Fibroblast of pulmonary artery (primary cell): ENCODE results near the gene PTPA.
"Not testable (repeated sequence)": the region's sequence is repeated elsewhere in the genome, so short reads cannot be mapped to it uniquely, and the experiment has no call there.

ENCODE experiments used
- DNase-seq: peaks from one replicate; pipeline ENCODE4 v3.0.0-alpha.2; 2010; ENCODE audit warnings: low read depth
- H3K4me3 ChIP-seq: replicated peaks from 2 replicates; pipeline ENCODE4 v1.5.1; 2011; ENCODE audit warnings: low read depth, mild to moderate bottlenecking, control low read depth, low read length, moderate library complexity
- TF ChIP-seq, protein P1 (sequence below): IDR thresholded peaks from 2 replicates; pipeline ENCODE4 v1.5.1; 2011; ENCODE audit warnings: mild to moderate bottlenecking, control low read depth, low read length, inconsistent platforms; ENCODE audit errors: missing control alignments

PTPA gene

GRCh38 chr9:129191234-129191633 is 80.0 kb downstream of the PTPA start:
- no peak for DNase-seq
- no peak overlapping the region for H3K4me3 ChIP-seq
- TF ChIP-seq, protein P1, sequence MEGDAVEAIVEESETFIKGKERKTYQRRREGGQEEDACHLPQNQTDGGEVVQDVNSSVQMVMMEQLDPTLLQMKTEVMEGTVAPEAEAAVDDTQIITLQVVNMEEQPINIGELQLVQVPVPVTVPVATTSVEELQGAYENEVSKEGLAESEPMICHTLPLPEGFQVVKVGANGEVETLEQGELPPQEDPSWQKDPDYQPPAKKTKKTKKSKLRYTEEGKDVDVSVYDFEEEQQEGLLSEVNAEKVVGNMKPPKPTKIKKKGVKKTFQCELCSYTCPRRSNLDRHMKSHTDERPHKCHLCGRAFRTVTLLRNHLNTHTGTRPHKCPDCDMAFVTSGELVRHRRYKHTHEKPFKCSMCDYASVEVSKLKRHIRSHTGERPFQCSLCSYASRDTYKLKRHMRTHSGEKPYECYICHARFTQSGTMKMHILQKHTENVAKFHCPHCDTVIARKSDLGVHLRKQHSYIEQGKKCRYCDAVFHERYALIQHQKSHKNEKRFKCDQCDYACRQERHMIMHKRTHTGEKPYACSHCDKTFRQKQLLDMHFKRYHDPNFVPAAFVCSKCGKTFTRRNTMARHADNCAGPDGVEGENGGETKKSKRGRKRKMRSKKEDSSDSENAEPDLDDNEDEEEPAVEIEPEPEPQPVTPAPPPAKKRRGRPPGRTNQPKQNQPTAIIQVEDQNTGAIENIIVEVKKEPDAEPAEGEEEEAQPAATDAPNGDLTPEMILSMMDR = no peak

DNA sequence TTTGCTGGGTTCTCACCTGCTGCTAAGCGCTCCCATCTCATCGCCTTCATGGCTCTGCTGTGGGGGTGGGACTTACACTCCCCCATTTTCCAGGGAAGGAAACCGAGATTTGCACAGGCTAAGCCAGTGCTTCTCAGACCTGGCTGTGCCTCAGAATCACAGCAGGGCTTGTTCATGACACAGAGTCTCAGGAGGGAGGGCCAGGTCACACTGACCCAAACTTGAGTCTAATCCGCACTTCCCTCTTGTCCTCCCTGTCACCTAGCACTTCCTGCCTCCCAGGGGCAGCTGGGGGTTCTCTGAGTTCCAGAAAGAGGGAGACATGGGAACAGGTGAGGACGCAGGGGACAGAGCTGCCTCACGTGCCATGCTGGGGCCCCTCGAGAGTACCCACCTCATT is 82.4 kb downstream of the PTPA start:
- no peak overlapping the region for H3K4me3 ChIP-seq
- TF ChIP-seq, protein P1 = no peak
- DNase-seq = no peak

GRCh38 chr9:129194221-129194620 is 83.0 kb downstream of the PTPA start:
- TF ChIP-seq, protein P1 = no peak

GRCh38 chr9:129195606-129196005 is 84.4 kb downstream of the PTPA start:
- no peak for DNase-seq
- TF ChIP-seq, protein P1 = no peak
- H3K4me3 ChIP-seq = no peak overlapping the region

More at GRCh38 chr9:129194221-129194620, 83.0 kb downstream of the PTPA start:
- no peak overlapping the region for H3K4me3 ChIP-seq
- DNase-seq = no peak

GRCh38 chr9:129197045-129197444 is 85.8 kb downstream of the PTPA start:
- not testable (repeated sequence) for DNase-seq, H3K4me3 ChIP-seq

DNA sequence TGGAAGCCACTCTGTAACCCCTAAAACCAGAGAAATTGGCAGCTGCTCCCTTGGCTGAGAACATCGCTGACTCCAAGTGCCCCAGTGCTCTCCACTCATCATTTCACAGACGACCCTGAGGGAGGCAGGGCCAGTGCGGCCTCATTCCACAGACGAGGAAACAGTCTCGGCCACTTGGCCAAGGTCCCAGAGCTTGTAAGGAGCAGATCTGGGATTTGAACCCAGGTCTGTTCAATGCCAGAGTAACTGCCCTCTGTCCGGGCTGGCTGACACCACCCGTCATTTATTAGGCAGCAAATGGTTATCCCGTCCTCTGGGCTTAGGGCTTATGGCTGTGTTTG is 86.7 kb downstream of the PTPA start:
- DNase-seq = no peak
- TF ChIP-seq, protein P1 = no peak
- H3K4me3 ChIP-seq = no peak overlapping the region
